ENCODE results near the gene C1QA. TPM values are rescaled to one million over a fixed set of nuclear protein-coding genes. Genes with fewer than 3 reads are reported as not detected.

C1QA gene
- total RNA-seq, 2 donors from 2014 or later = 38.5 to 72.4 TPM

- DNase-seq = no peak
- Histone ChIP-seq H3K4me3 (no peak overlapping the region), H3K27me3 (peaks cover 17% of the 10 kb centered on the region), H3K27ac (no peak overlapping the region), H3K9ac (ENCODE audit: low read depth in 2 of 2, low read length in 2 of 2) (no peak overlapping the region), H3K4me1 (no peaks in the 10 kb centered on the region), H3K36me3 (no peaks in the 10 kb centered on the region), H3K9me3 (no peaks in the 10 kb centered on the region)
- intact Hi-C loops (cut with DNase I) = no loop called here
- no peak for TF ChIP-seq CTCF (IDR thresholded peaks at IDR 0.05)
These were observed 18.4 kb upstream of the C1QA start for GRCh38 chr1:22618056-22618455.

GRCh38 chr1:22619252-22619651, 17.2 kb upstream of the C1QA start:
- H3K4me3 ChIP-seq = no peak overlapping the region
- H3K27ac ChIP-seq = no peak overlapping the region
- no peak for TF ChIP-seq CTCF (IDR thresholded peaks at IDR 0.05)
- DNase-seq = no peak
- H3K9me3 ChIP-seq = no peaks in the 10 kb centered on the region
- no peaks in the 10 kb centered on the region for H3K4me1 ChIP-seq
- intact Hi-C loops (cut with DNase I) = no loop called here
- peaks cover 13% of the 10 kb centered on the region for H3K27me3 ChIP-seq
- H3K36me3 ChIP-seq = no peaks in the 10 kb centered on the region
- H3K9ac ChIP-seq (ENCODE audit: low read depth in 2 of 2, low read length in 2 of 2) = no peak overlapping the region

GRCh38 chr1:22619798-22620197, 16.6 kb upstream of the C1QA start:
- Histone ChIP-seq H3K36me3 (no peaks in the 10 kb centered on the region), H3K4me3 (no peak overlapping the region), H3K4me1 (no peaks in the 10 kb centered on the region), H3K9me3 (no peaks in the 10 kb centered on the region), H3K9ac (ENCODE audit: low read depth in 2 of 2, low read length in 2 of 2) (no peak overlapping the region), H3K27me3 (peaks cover 13% of the 10 kb centered on the region), H3K27ac (no peak overlapping the region)
- intact Hi-C loops (cut with DNase I) = no loop called here
- no peak for DNase-seq
- TF ChIP-seq CTCF (IDR thresholded peaks at IDR 0.05) = no peak

GRCh38 chr1:22621761-22622160, 14.7 kb upstream of the C1QA start:
- Histone ChIP-seq H3K9me3 (no peaks in the 10 kb centered on the region), H3K4me3 (no peak overlapping the region), H3K9ac (ENCODE audit: low read depth in 2 of 2, low read length in 2 of 2) (no peak overlapping the region), H3K27ac (no peak overlapping the region), H3K4me1 (no peaks in the 10 kb centered on the region), H3K36me3 (no peaks in the 10 kb centered on the region), H3K27me3 (peaks cover 12% of the 10 kb centered on the region)
- no peak for TF ChIP-seq CTCF (IDR thresholded peaks at IDR 0.05)
- DNase-seq = no peak
- intact Hi-C loops (cut with DNase I) = no loop called here

GRCh38 chr1:22625262-22625925, 11.0 kb upstream of the C1QA start:
- no peak overlapping the region for H3K4me3 ChIP-seq
- no peak overlapping the region for H3K9ac ChIP-seq (ENCODE audit: low read depth in 2 of 2, low read length in 2 of 2)
- H3K27me3 ChIP-seq = peaks cover 8% of the 10 kb centered on the region
- intact Hi-C loops (cut with DNase I) = no loop called here
- H3K36me3 ChIP-seq = no peaks in the 10 kb centered on the region
- DNase-seq = no peak
- H3K4me1 ChIP-seq = no peaks in the 10 kb centered on the region
- no peak overlapping the region for H3K27ac ChIP-seq
- no peaks in the 10 kb centered on the region for H3K9me3 ChIP-seq
- TF ChIP-seq CTCF (IDR thresholded peaks at IDR 0.05) = no peak
